ENCODE results near the gene CERT1. TPM values are rescaled to one million over a fixed set of nuclear protein-coding genes. Genes with fewer than 3 reads are reported as not detected.

CERT1 gene
- total and polyA plus RNA-seq, 7 donors: 14.1 to 63.3 (median 46.6) TPM

DNA sequence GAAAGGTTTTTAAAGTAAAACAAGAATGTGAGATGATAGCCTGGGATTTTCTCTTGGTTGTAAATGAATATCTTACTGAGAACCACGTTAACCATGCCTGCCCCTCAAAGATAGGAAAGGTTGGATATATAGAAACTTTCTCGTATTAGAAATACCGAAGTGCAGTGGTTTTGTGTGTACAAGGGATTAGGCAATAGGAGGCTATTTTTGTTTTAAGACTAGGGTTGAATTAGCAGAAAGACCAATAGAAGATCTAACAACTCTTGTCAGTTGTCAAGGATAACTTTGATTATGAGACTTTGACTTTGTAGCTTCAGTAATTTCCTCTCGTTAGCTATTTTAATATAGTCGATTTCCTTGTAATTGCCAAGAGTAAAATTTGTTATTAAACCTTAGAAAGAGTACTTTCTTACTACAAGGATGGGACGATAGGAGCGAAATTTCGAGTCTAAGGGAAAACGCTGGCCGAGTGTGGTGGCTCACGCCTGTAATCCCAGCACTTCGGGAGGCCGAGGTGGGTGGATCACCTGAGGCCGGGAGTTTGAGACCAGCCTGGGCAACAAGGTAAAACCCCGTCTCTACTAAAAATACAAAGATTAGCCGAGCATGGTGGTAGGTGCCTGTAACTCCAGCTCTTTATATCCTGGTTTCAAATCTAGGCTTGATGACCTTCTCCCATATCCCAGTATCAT lies 1.1 kb upstream of the CERT1 start:
- DNase-seq (no peak), ATAC-seq (no peak)
- H3K9me3 ChIP-seq: no peaks in the 10 kb centered on the region
- H3K36me3 ChIP-seq (ENCODE audit: insufficient read depth in 1 of 2, low read depth in 1 of 2): no peaks in the 10 kb centered on the region
- no peak for TF ChIP-seq CTCF (IDR thresholded peaks at IDR 0.05)
- intact Hi-C loops (cut with DNase I): loop anchor here in 1 of 2 donors (2.0 kb wide), 1 partner anchor 54 kb away; no protein-coding TSS in a partner anchor
- peak overlapping the region; percentile 96 for H3K27ac ChIP-seq
- peaks cover 51% of the 10 kb centered on the region for H3K4me1 ChIP-seq
- H3K27me3 ChIP-seq (ENCODE audit: insufficient read depth in 3 of 3, low read length in 2 of 3): no peaks in the 10 kb centered on the region
- H3K4me3 ChIP-seq: peak overlapping the region; percentile 86
- WGBS, 3 donors: 65 to 72% (median 71%) methylated on average over 16 of the region's 16 CpGs

GRCh38 chr5:75510836-75511434 lies 494 bp downstream of the CERT1 start:
- TF ChIP-seq CTCF (IDR thresholded peaks at IDR 0.05): no peak
- peak overlapping the region; percentile 86 for H3K4me3 ChIP-seq
- H3K9me3 ChIP-seq: no peaks in the 10 kb centered on the region
- peak; percentile 50 to 77 for DNase-seq
- 0 to 1% (median 1%) methylated on average over 49 to 54 of the region's 54 CpGs for WGBS, 3 donors
- H3K36me3 ChIP-seq (ENCODE audit: insufficient read depth in 1 of 2, low read depth in 1 of 2): no peaks in the 10 kb centered on the region
- H3K4me1 ChIP-seq: peaks cover 51% of the 10 kb centered on the region
- H3K27me3 ChIP-seq (ENCODE audit: insufficient read depth in 3 of 3, low read length in 2 of 3): no peaks in the 10 kb centered on the region
- peak; percentile 39 to 67 (median 45) for ATAC-seq
- intact Hi-C loops (cut with DNase I): no loop called here
- H3K27ac ChIP-seq: peak overlapping the region; percentile 96

DNA sequence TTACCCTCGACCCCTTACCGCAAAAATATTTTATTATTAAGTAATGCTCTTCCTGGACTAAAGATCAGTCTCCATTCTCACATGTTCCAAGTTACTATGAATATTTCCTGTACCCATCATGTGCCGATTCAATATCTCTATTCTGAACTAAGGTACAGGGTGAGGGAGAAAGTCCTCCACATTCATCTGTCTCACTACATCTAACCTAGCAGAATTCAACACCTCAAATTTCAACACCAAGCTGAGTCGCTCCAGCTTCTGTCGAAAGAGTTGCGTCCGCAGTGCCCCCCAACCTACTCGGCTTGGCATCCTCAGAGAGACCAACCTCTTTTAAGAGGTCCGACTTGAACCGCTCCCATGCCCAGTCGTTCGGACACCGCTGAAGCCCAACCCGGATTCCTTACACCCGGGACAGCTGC lies 1.0 kb downstream of the CERT1 start:
- ATAC-seq: peak; percentile 62 to 68 (median 64)
- peaks cover 0 to 4% of the 10 kb centered on the region in 2 donors for H3K36me3 ChIP-seq (ENCODE audit: insufficient read depth in 1 of 2, low read depth in 1 of 2)
- H3K4me1 ChIP-seq: peaks cover 47% of the 10 kb centered on the region

DNA sequence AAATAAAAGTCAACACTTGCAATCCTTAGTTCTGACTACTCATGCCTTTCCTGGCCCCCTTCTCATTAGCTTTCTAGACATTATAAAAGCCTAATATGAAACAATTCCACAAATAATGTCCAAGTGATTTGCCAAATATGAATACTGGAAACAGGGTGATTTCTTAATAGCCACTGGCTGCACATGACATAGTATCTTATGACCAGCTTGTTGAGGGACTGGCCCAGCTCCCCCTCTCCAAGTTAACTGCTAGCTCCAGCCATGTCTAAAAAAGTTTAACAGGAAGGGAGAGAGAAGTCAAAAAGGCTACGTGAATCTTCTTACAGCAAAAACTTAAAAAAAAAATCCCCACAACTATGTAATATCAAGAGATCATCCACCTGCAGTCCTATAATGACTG lies 1.5 kb downstream of the CERT1 start:
- TF ChIP-seq CTCF (IDR thresholded peaks at IDR 0.05): no peak
- peaks cover 0 to 9% of the 10 kb centered on the region in 2 donors for H3K36me3 ChIP-seq (ENCODE audit: insufficient read depth in 1 of 2, low read depth in 1 of 2)
- H3K9me3 ChIP-seq: no peaks in the 10 kb centered on the region
- ATAC-seq (peak in 1 of 4 donors; percentile 31), DNase-seq (no peak)
- H3K27ac ChIP-seq: peak overlapping the region; percentile 96
- intact Hi-C loops (cut with DNase I): no loop called here
- 2 to 5% (median 4%) methylated on average over 1 of the region's 1 CpG for WGBS, 3 donors
- peaks cover 47% of the 10 kb centered on the region for H3K4me1 ChIP-seq
- H3K27me3 ChIP-seq (ENCODE audit: insufficient read depth in 3 of 3, low read length in 2 of 3): no peaks in the 10 kb centered on the region
- H3K4me3 ChIP-seq: peak overlapping the region; percentile 86

More for the DNA sequence above, 1.0 kb downstream of the CERT1 start:
- Histone ChIP-seq H3K4me3 (peak overlapping the region; percentile 86), H3K27me3 (ENCODE audit: insufficient read depth in 3 of 3, low read length in 2 of 3) (no peaks in the 10 kb centered on the region), H3K27ac (peak overlapping the region; percentile 96), H3K9me3 (no peaks in the 10 kb centered on the region)
- 0 to 1% (median 1%) methylated on average over 15 of the region's 15 CpGs for WGBS, 3 donors
- intact Hi-C loops (cut with DNase I): no loop called here
- TF ChIP-seq CTCF (IDR thresholded peaks at IDR 0.05): no peak
- DNase-seq: peak in 1 of 2 donors; percentile 60
